Epithelial cell of proximal tubule (primary cell): Measurements from ENCODE around the gene SREBF1. TPM values are rescaled to one million over a fixed set of nuclear protein-coding genes. Genes with fewer than 3 reads are reported as not detected.

Experiments
- DNase-seq: peaks from one replicate; pipeline ENCODE4 v3.0.0-alpha.2; 2011; ENCODE audit warnings: low read depth
- H3K4me3 ChIP-seq: 2 replicates; pipeline ENCODE4 v1.5.1; 2011; ENCODE audit warnings: low read depth, mild to moderate bottlenecking, low read length
- total RNA-seq: library from RNA; depleted of rRNA; stranded (reverse); fragments of >200 nt; gene quantifications from 2 replicates; pipeline ENCODE4 v1.2.3, GENCODE V29; 2015
- TF ChIP-seq, protein P1 (sequence below): conservative IDR thresholded peaks from 2 replicates; pipeline ENCODE4 v1.5.1; 2012; ENCODE audit warnings: low read depth, mild to moderate bottlenecking, low read length

Gene SREBF1
- total RNA-seq, 1 donor from 2014 or later: 58.3 TPM

DNA sequence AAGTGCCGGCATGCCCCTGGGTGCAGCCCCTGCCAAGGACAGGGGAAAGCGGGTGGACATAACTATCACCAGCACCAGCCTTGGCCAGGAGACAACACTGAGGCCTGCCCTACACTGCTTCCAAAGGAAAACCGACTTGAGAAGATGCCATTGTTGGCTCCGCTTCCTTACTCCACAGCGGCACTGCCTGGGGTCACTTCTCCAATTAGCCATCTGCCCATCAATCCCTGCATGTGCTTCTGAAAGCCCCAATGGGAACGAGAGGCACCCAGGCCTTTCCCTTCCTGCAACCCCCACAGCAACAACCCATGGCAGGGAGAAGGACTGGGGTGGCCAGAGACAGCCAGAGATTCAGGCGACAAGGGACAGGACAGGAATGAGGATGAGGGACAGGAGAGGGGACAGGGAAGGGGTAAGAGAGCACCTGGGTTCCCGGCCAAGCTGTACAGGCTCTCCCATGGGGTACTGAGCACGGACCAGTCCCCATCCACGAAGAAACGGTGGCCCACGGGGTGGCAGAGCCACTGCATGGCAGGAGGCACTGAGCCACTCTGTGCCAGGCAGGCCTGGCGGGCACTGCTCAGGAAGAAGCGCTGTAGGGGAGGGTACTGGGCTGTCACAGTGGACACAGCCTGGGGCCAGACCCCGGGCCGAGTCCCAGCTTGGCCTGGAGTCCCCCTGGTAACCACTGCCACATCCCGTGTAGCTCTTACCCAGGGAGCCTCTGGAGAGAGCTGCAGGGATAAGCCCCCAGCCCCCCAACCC, 21.2 kb downstream of the SREBF1 start:
- no peak for DNase-seq
- H3K4me3 ChIP-seq: no peak overlapping the region
- TF ChIP-seq, protein P1, sequence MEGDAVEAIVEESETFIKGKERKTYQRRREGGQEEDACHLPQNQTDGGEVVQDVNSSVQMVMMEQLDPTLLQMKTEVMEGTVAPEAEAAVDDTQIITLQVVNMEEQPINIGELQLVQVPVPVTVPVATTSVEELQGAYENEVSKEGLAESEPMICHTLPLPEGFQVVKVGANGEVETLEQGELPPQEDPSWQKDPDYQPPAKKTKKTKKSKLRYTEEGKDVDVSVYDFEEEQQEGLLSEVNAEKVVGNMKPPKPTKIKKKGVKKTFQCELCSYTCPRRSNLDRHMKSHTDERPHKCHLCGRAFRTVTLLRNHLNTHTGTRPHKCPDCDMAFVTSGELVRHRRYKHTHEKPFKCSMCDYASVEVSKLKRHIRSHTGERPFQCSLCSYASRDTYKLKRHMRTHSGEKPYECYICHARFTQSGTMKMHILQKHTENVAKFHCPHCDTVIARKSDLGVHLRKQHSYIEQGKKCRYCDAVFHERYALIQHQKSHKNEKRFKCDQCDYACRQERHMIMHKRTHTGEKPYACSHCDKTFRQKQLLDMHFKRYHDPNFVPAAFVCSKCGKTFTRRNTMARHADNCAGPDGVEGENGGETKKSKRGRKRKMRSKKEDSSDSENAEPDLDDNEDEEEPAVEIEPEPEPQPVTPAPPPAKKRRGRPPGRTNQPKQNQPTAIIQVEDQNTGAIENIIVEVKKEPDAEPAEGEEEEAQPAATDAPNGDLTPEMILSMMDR: no peak

DNA sequence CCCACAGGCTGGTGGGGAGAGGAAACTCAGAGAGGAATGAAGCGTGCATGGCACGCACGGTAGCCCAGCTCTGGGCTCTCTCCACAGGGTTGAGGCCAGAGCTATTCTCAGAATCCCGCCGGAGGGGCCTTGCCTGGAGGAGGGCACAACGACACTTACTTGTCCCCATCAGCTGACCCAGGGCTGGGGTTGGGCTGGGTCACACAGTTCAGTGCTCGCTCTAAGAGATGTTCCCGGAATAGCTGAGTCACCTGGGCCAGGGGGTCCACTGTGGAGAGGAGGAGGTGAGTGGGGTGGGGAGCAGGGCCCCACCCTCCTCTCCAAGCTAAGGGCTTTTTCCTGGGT, 21.8 kb downstream of the SREBF1 start:
- TF ChIP-seq, protein P1: no peak
- no peak for DNase-seq
- no peak overlapping the region for H3K4me3 ChIP-seq

DNA sequence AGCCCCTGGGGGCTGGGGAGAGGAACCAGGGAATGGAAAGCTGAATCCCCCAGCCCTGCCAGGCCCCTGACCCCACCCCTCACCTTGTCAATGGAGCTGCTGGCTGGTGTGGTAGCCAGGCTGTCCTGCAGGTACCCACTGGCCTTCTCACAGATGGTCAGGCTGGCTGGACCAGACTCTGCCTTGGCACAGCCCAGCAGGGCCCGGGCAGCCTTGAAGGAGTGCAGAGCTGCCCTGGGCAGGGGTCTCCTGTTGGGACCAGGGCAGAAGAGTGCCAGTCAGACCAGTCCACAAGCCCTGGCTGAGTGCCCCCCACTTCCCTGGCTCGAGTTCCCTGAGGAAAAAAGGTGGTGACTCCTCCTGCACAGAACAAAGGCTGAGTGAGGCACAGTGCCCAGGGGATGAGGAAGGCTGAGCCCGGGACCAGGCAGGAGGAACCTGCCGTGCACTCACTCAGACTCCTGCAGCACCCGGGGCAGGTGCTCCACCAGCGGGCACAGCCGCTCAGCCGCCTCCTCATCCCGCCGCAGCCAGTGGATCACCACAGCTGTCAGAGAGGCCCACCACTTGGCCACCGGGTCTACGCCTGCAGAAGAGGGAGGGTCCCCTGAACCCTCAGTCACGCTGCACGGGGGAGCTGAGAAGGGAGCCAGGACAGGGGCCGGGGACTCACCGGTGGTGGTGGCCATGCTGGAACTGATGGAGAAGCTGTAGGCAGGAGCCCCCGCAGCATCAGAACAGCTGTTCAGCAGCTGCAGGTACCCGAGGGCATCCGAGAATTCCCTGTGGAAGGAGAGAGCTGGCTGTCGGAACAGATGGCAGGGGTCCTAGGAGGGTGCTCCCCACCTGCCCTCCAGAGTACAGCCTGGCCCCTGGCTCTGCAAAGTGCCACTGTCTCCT, 22.4 kb downstream of the SREBF1 start:
- no peak for DNase-seq
- TF ChIP-seq, protein P1: no peak

DNA sequence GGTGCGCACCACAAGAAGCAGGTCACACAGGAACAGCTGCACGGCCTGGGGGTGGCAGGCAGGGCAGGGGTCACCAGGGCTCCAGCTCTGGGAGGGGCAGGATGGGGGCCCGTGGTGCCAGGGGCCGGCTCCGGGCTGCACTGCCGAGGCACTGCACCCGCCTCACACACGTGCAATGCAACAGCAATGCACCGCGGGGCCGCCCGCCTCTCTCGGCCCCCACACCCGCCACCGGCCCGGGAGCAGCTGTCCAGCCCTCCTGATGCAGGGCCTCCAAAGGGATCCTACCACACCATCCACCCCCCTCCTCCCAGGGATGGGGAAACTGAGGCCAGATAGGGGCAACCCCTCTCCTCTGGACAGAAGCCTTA, 23.1 kb downstream of the SREBF1 start:
- no peak overlapping the region for H3K4me3 ChIP-seq
- DNase-seq: no peak
- TF ChIP-seq, protein P1: no peak

More for the DNA sequence above, 22.4 kb downstream of the SREBF1 start:
- H3K4me3 ChIP-seq: no peak overlapping the region

DNA sequence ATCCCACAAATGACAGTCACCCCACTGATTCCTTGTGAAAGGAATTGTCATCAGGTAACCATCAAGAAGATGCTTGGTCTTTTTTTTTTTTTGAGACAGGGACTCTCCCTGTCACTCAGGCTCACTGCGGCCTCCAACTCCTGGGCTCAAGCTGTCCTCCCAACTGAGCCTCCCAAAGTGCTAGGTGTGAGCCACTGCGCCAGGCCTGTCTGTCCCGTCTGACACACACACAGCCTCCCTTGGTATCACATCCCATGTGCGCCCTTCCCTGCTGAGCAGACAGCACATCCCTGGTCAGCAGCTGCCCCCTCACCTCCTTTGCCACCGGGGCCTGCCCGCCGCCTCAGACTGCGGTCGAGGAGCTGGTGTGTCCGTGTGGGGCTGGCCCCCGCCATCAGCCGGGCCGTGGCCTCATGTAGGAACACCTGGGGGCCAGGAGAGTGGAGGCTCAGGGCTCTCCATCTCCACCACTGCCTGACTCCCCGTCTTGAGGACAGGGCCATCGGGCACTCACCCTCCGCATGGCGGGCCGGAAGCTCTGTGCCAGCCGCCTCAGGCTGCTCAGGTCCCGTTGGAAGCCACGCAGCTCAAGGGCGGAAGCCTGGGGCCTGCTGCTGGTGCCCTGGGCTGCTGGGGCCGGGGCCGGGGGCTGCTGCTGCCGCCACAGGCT, 23.6 kb downstream of the SREBF1 start:
- TF ChIP-seq, protein P1: no peak
- DNase-seq: no peak
- H3K4me3 ChIP-seq: no peak overlapping the region

DNA sequence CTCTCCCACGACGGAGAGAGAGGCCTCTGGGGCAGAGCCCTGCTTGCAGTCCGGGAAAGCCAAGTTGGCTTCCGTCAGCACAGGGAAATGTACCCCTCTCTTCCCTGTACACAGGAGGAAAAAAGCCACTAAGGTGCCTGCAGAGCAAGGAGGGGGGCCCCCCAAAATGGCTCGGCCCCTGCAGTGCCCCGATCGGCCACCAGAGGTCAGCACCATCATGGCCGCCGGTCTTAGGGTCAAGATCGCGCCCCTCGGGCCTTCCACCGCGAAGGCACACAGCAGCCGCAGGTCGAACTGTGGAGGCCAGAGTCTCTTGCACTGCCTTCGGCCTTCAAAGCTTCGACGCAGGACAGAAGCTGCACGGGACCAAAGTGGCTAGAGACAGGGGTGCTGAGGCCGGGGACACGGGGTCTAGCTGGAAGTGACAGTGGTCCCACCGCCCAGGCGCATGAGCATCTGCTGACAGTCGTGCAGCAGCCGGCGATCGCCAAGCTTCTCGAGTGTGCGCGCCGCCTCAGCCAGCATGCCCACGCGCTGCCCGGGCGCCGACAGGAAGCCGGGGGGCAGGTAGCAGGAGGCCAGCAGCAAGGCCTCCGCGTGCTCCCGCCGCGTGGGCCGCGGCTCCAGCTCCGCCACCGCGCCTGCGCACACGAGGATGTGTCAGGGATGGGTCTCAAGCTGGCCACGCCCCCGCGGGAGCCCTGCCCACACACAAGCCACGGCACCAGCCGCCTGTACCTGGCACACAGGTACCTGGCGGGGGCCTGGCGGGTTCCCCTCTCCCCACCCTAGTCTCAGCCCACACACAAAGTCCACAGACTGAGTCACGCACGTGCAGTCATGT, 24.4 kb downstream of the SREBF1 start:
- H3K4me3 ChIP-seq: no peak overlapping the region
- TF ChIP-seq, protein P1: peak; percentile 94
- no peak for DNase-seq
